HEK293T (cell line): ENCODE measurements around the gene CASKIN1.

Experiments used
- CTCF ChIA-PET: fragments of 350-600 bp; formaldehyde crosslinking; extraction: SDS; loops from one replicate; lab custom pipeline; 2021; ENCODE audit warnings: antibody characterized with exemption, inconsistent platforms; lab: Yijun Ruan, JAX
- POLR2A ChIA-PET: fragments of 350-600 bp; formaldehyde crosslinking; extraction: SDS; loops from one replicate; lab custom pipeline; 2020; ENCODE audit warnings: antibody characterized with exemption, inconsistent platforms; lab: Yijun Ruan, JAX
- DNase-seq: peaks from one replicate; pipeline ENCODE4 v3.0.0; 2012; ENCODE audit warnings: mixed read lengths; ENCODE audit errors: extremely low spot score
- ARNT ChIP-seq: fragments of 450-650 bp; IDR thresholded peaks from 2 replicates; pipeline ENCODE4 v1.6.1; 2017; ENCODE audit warnings: mild to moderate bottlenecking
- BHLHE40 ChIP-seq: fragments of 450-650 bp; IDR thresholded peaks from 2 replicates; pipeline ENCODE4 v1.6.1; 2016; ENCODE audit warnings: mild to moderate bottlenecking, moderate library complexity, borderline replicate concordance
- CTBP1 ChIP-seq: fragments of 450-650 bp; IDR thresholded peaks from 2 replicates; pipeline ENCODE4 v1.6.1; 2016; ENCODE audit warnings: borderline replicate concordance
- ELF4 ChIP-seq: fragments of 450-650 bp; IDR thresholded peaks from 2 replicates; pipeline ENCODE4 v1.6.1; 2017; ENCODE audit warnings: antibody characterized with exemption
- FOXA1 ChIP-seq: fragments of 450-650 bp; IDR thresholded peaks from 2 replicates; pipeline ENCODE4 v1.6.1; 2016; ENCODE audit warnings: mild to moderate bottlenecking
- FOXK2 ChIP-seq: fragments of 450-650 bp; IDR thresholded peaks from 2 replicates; pipeline ENCODE4 v1.6.1; 2016; ENCODE audit warnings: mild to moderate bottlenecking
- FOXM1 ChIP-seq: fragments of 450-650 bp; IDR thresholded peaks from 2 replicates; pipeline ENCODE4 v1.6.1; 2017; ENCODE audit warnings: mild to moderate bottlenecking, borderline replicate concordance
- HDGF ChIP-seq: fragments of 450-650 bp; IDR thresholded peaks from 2 replicates; pipeline ENCODE4 v1.6.1; 2017; ENCODE audit warnings: antibody characterized with exemption, borderline replicate concordance
- L3MBTL2 ChIP-seq: fragments of 450-650 bp; conservative IDR thresholded peaks from 2 replicates; pipeline ENCODE4 v1.6.1; 2016; ENCODE audit warnings: mild to moderate bottlenecking
- LEF1 ChIP-seq: fragments of 450-650 bp; IDR thresholded peaks from 2 replicates; pipeline ENCODE4 v1.6.1; 2017; ENCODE audit warnings: mild to moderate bottlenecking, borderline replicate concordance
- NFRKB ChIP-seq: fragments of 450-650 bp; IDR thresholded peaks from 2 replicates; pipeline ENCODE4 v1.6.1; 2016; ENCODE audit warnings: mild to moderate bottlenecking, moderate library complexity
- PKNOX1 ChIP-seq: fragments of 450-650 bp; IDR thresholded peaks from 2 replicates; pipeline ENCODE4 v1.6.1; 2016
- SP1 ChIP-seq: fragments of 450-650 bp; IDR thresholded peaks from 2 replicates; pipeline ENCODE4 v1.6.1; 2017
- SUZ12 ChIP-seq: fragments of 450-650 bp; IDR thresholded peaks from 2 replicates; pipeline ENCODE4 v1.6.1; 2016; ENCODE audit warnings: mild to moderate bottlenecking
- TARDBP ChIP-seq: fragments of 450-650 bp; IDR thresholded peaks from 2 replicates; pipeline ENCODE4 v1.6.1; 2016
- ZNF384 ChIP-seq: fragments of 450-650 bp; IDR thresholded peaks from 2 replicates; pipeline ENCODE4 v1.6.1; 2016

CASKIN1 gene

GRCh38 chr16:2213817-2214718 lies 17.7 kb upstream of the CASKIN1 start:
- ChIA-PET POLR2A (interaction anchor here (0.6 to 3.7 kb wide), 9 partner anchors 9 to 249 kb away, joined by 4 to 34 read pairs (median 12); partner anchors contain the start of genes E4F1, ECI1, MLST8 and RPS2), CTCF (interaction anchor here (0.6 kb wide), 2 partner anchors 59 to 74 kb away, joined by 3 read pairs; no protein-coding TSS in a partner anchor)
- no peak for DNase-seq
- TF ChIP-seq ELF4 (no peak), LEF1 (no peak), SP1 (no peak), FOXK2 (no peak), FOXA1 (no peak), ARNT (no peak), SUZ12 (no peak), HDGF (no peak), PKNOX1 (no peak), BHLHE40 (no peak), ZNF384 (no peak), NFRKB (no peak), CTBP1 (no peak), L3MBTL2 (no peak), FOXM1 (no peak), TARDBP (no peak)

GRCh38 chr16:2212362-2213324 lies 16.2 kb upstream of the CASKIN1 start:
- POLR2A ChIA-PET: interaction anchor here (1.1 to 2.5 kb wide), 3 partner anchors 9 to 57 kb away, joined by 3 to 12 read pairs (median 4); partner anchors contain the start of genes ECI1 and TRAF7
- no peak for DNase-seq
- CTCF ChIA-PET: no interaction called here
- peak; percentile 87 for TF ChIP-seq PKNOX1
- no peak for TF ChIP-seq BHLHE40
- TF ChIP-seq TARDBP: no peak
- TF ChIP-seq FOXM1: no peak
- no peak for TF ChIP-seq FOXK2
- no peak for TF ChIP-seq NFRKB

GRCh38 chr16:2211923-2212347 lies 15.5 kb upstream of the CASKIN1 start:
- TF ChIP-seq L3MBTL2: no peak
- TF ChIP-seq SP1: no peak
- TF ChIP-seq HDGF: no peak
- no peak for TF ChIP-seq SUZ12
- no peak for TF ChIP-seq TARDBP
- no peak for TF ChIP-seq ELF4
- TF ChIP-seq FOXM1: no peak
- no peak for TF ChIP-seq NFRKB
- TF ChIP-seq FOXK2: no peak
- TF ChIP-seq PKNOX1: no peak
- TF ChIP-seq FOXA1: no peak
- TF ChIP-seq BHLHE40: no peak
- TF ChIP-seq ZNF384: no peak
- TF ChIP-seq ARNT: no peak
- no peak for TF ChIP-seq LEF1
- TF ChIP-seq CTBP1: no peak
- ChIA-PET CTCF (no interaction called here), POLR2A (interaction anchor here (1.0 to 2.5 kb wide), 4 partner anchors 39 to 59 kb away, joined by 3 to 12 read pairs (median 4); partner anchors contain the start of genes ECI1 and TRAF7)
- no peak for DNase-seq

GRCh38 chr16:2210386-2211365 lies 14.3 kb upstream of the CASKIN1 start, which contains the start of gene BRICD5:
TSS of gene BRICD5 (minus strand) at chr16:2210863. CDS start at chr16:2210833, 30 bp downstream.
- TF ChIP-seq HDGF: no peak
- no peak for TF ChIP-seq BHLHE40
- TF ChIP-seq ZNF384: no peak
- TF ChIP-seq FOXK2: no peak
- TF ChIP-seq CTBP1: no peak
- TF ChIP-seq FOXM1: no peak
- TF ChIP-seq FOXA1: no peak
- no peak for TF ChIP-seq NFRKB
- no peak for TF ChIP-seq SUZ12
- TF ChIP-seq ELF4: no peak
- no peak for TF ChIP-seq TARDBP
- no peak for TF ChIP-seq PKNOX1
- TF ChIP-seq L3MBTL2: no peak
- no peak for TF ChIP-seq LEF1
- no peak for TF ChIP-seq ARNT
- no peak for TF ChIP-seq SP1
- DNase-seq: no peak
- CTCF ChIA-PET: no interaction called here
- POLR2A ChIA-PET: interaction anchor here (0.5 to 2.5 kb wide), 5 partner anchors 41 to 154 kb away, joined by 3 to 12 read pairs (median 3); partner anchors contain the start of genes ECI1 and TRAF7
